Right lobe of liver (tissue), 6 donors: ENCODE measurements around the gene CEP85. TPM values are rescaled to one million over a fixed set of nuclear protein-coding genes. Genes with fewer than 3 reads are reported as not detected.

Source experiments
- ATAC-seq, 4 donors: fragments of 200-7000 bp; cut with Tn5 transposase; one replicate each; pipeline ENCODE4 v1.9.1; 2020; ENCODE audit warnings: mild to moderate bottlenecking in 4 of 4, moderate library complexity in 4 of 4
- DNase-seq, 3 donors: peaks; one replicate each; pipeline ENCODE4 v3.0.0-alpha.2; 2020
- H3K27ac ChIP-seq, 3 donors: fragments of 200-600 bp; one replicate each; pipeline ENCODE4 v1.8.0; 2022
- H3K27me3 ChIP-seq, 2 donors: fragments of 200-600 bp; one replicate each; pipeline ENCODE4 v1.8.0; 2022
- H3K36me3 ChIP-seq, 4 donors: fragments of 200-600 bp; sonication (generic) in 1 of 4; one replicate each; pipeline versions ENCODE4 v1.5.1 to v1.8.0; 2017 to 2022; ENCODE audit warnings: control low read depth in 1 of 4
- H3K4me1 ChIP-seq, 4 donors: fragments of 200-600 bp; sonication (generic) in 1 of 4; one replicate each; pipeline versions ENCODE4 v1.5.1 to v1.8.0; 2017 to 2022; ENCODE audit warnings: control low read depth in 1 of 4
- H3K4me3 ChIP-seq, 3 donors: fragments of 200-600 bp; one replicate each; pipeline ENCODE4 v1.8.0; 2022
- H3K9me3 ChIP-seq, 4 donors: fragments of 200-600 bp; sonication (generic) in 1 of 4; one replicate each; pipeline versions ENCODE4 v1.5.1 to v1.8.0; 2017 to 2022; ENCODE audit warnings: control low read depth in 1 of 4
- POLR2A ChIP-seq: fragments of 450-650 bp; IDR thresholded peaks from one replicate; pipeline ENCODE4 v1.6.1; 2017; ENCODE audit warnings: antibody characterized with exemption, mild to moderate bottlenecking
- WGBS: methylation state at CpG from one replicate; pipeline ENCODE4 v1.1.6; 2018; ENCODE audit warnings: low coverage, low lambda C conversion rate; ENCODE audit not compliant: insufficient coverage; ENCODE audit errors: missing lambda C conversion rate; 5-methylcytosine and 5-hydroxymethylcytosine counted together
- intact Hi-C, 2 donors: fragments of 100-400 bp; cut with DNase I; formaldehyde crosslinking; loops; one replicate each; pipeline versions ENCODE4 v1.11.2 to v1.14.1; 2022
- total RNA-seq, 6 experiments: library from RNA; depleted of rRNA in 2 of 6; stranded (reverse); fragments of >200 nt in 2 of 6; fragmentation: NEBNext Ultra II Directional in 3 of 6; extraction: Animal tissue kit (Norgen Biotek cat#: 25700) in 3 of 6; gene quantifications; one replicate each; pipeline versions ENCODE4 v1.1.0 to v1.2.4, GENCODE V29; 2016 to 2023
- TF ChIP-seq, protein P1 (sequence below), 4 donors: fragments of 200-600 bp in 3 of 4; fragments of 450-650 bp in 1 of 4; IDR thresholded peaks; one replicate each; pipeline versions ENCODE4 v1.5.1 to v1.8.0; 2016 to 2022; ENCODE audit warnings: antibody characterized with exemption in 4 of 4, mild to moderate bottlenecking in 2 of 4
- donor health status: DM: no; HTN: yes; CAD: no.
- donor health status: DM: no; HTN: no; CAD: no.
- donor health status: DM: no; HTN: no; CAD: no.
- donor health status: DM: no; HTN: yes; CAD: no.
- donor health status: DM: no; HTN: yes; CAD: no.

The CEP85 gene
- total RNA-seq, 6 experiments from 2014 or later: 5.2 to 7.8 (median 5.8) TPM

DNA sequence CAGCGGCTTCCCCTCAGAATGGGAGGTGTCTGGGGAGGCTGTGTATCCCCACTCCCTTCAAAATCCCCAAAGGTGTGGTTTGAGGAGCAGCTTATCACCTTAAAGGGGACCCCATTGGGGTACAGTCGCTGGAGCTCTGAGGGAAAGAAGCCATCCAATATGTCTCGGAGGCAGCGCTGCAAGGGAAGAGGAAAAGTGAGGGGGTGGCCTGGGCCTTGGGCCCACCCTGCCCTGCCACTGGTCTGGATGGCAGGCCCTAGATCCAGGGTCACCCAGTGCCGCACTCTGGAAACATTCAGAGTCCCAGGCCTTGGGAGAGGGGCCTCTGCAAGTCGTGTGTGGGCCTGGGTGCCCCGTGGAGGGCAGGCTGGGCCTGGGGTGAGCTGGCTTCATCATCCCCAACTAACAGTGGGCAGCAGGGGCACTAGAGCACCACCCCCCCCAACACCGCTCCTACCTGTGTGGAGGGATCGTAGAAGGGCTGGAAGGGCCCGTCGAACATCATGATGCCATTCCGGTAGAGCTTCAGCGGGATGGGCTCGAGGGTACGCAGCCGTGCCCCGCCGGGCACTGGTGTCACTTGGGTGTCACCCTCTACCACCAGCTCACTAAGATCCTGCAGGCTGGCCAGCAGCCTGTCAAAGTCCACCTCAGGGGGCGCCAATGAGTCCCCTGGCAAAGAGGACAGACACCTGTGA is 51.5 kb downstream of the CEP85 start:
- ATAC-seq (no peak), DNase-seq (peak in 1 of 3 donors; percentile 49)
- Histone ChIP-seq H3K4me1 (peaks cover 0 to 10% (median 0%) of the 10 kb centered on the region in 4 donors), H3K4me3 (no peak overlapping the region), H3K27ac (peak overlapping the region in 1 of 3 donors; percentile 4), H3K27me3 (no peaks in the 10 kb centered on the region), H3K36me3 (no peaks in the 10 kb centered on the region), H3K9me3 (no peaks in the 10 kb centered on the region)
- no peak for TF ChIP-seq POLR2A
- TF ChIP-seq, protein P1, sequence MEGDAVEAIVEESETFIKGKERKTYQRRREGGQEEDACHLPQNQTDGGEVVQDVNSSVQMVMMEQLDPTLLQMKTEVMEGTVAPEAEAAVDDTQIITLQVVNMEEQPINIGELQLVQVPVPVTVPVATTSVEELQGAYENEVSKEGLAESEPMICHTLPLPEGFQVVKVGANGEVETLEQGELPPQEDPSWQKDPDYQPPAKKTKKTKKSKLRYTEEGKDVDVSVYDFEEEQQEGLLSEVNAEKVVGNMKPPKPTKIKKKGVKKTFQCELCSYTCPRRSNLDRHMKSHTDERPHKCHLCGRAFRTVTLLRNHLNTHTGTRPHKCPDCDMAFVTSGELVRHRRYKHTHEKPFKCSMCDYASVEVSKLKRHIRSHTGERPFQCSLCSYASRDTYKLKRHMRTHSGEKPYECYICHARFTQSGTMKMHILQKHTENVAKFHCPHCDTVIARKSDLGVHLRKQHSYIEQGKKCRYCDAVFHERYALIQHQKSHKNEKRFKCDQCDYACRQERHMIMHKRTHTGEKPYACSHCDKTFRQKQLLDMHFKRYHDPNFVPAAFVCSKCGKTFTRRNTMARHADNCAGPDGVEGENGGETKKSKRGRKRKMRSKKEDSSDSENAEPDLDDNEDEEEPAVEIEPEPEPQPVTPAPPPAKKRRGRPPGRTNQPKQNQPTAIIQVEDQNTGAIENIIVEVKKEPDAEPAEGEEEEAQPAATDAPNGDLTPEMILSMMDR (IDR thresholded peaks at IDR 0.05): peak; percentile 15 to 26 (median 20)
- intact Hi-C loops: loop anchor here in 1 of 2 donors (10.0 kb wide), 1 partner anchor 79 kb away; no protein-coding TSS in a partner anchor
- WGBS: 80% methylated on average over 3 of the region's 19 CpGs

DNA sequence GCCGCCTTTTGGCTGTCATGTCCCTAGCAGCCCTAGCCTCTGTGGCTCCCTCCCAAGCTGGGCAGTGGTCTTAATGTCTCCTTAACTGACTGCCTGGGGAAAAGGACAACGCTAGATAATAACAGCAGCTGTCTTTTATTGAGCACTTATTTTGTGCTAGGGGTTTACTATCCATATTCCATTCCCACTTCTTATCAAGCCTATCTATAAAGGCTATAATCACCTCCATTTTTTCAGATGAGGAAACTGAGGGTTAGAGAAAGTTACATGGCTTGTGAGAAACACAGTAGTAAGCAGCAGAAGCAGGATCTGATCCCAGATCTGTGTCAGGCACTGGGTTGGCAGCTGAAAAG is 52.0 kb downstream of the CEP85 start:
- no peaks in the 10 kb centered on the region for H3K36me3 ChIP-seq
- H3K4me1 ChIP-seq: peaks cover 0 to 10% (median 0%) of the 10 kb centered on the region in 4 donors
- ATAC-seq (no peak), DNase-seq (no peak)
- no peaks in the 10 kb centered on the region for H3K27me3 ChIP-seq
- intact Hi-C loops: loop anchor here in 1 of 2 donors (10.0 kb wide), 1 partner anchor 79 kb away; no protein-coding TSS in a partner anchor
- no peak overlapping the region for H3K4me3 ChIP-seq
- H3K9me3 ChIP-seq: no peaks in the 10 kb centered on the region
- WGBS: 100% methylated on average over 1 of the region's 2 CpGs
- TF ChIP-seq, protein P1 (IDR thresholded peaks at IDR 0.05): no peak
- no peak for TF ChIP-seq POLR2A
- H3K27ac ChIP-seq: no peak overlapping the region

DNA sequence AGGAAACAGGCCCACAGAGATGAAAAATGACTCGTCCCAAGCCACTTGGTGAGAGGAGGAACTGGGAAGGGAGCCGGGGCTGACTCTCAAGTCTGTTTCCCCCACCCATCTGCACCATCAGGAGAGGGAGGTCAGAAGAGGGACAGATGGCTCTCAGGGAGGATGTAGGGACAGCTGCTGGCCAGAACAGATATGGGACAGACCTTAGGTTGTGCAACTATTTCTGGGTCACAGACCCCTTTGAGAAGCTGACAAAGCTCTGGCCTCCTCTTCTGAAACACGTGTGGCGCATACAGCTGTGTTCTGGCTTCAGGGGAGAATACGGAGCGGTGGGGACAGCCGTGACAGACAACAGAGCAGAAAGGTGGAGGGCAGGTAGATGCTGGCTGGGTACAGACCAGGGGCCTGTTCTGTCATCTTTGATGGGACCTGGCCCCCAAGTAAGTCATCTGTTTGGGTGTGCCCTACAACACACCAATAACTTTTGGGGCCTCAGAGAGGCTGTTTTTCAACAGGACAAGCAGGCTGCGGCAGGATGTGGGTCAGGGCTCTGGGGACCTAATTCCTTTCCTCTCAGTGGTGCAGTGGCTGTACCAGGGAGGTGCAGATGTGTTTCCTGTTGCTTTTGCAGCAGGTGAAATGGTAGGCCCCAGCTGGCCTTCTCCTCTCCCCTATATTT is 53.2 kb downstream of the CEP85 start:
- Histone ChIP-seq H3K4me3 (no peak overlapping the region), H3K27ac (no peak overlapping the region), H3K36me3 (no peaks in the 10 kb centered on the region), H3K9me3 (no peaks in the 10 kb centered on the region), H3K27me3 (no peaks in the 10 kb centered on the region), H3K4me1 (peaks cover 0 to 10% (median 0%) of the 10 kb centered on the region in 4 donors)
- WGBS: 28% methylated on average over 6 of the region's 8 CpGs
- DNase-seq (no peak), ATAC-seq (peak; percentile 8 to 35 (median 18))
- intact Hi-C loops: loop anchor here in 1 of 2 donors (10.0 kb wide), 1 partner anchor 78 kb away; no protein-coding TSS in a partner anchor
- no peak for TF ChIP-seq POLR2A
- TF ChIP-seq, protein P1 (IDR thresholded peaks at IDR 0.05): no peak

DNA sequence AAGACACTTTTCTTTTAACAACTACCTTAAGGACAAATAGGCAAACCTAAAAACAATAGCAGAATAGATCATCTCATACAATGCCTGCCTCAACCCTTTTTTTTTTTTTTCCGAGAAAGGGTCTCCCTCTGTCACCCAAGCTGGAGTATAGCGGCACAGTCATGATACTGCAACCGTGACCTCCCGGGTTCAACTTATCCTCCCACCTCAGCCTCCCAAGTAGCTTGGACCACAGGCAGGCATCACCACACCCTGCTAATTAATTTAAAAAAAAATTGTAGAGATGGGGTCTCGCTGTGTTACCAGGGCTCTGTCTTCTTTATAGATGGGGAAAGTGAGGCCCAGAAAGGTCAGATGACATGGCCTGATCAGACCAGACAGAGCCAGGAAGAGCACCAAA is 53.8 kb downstream of the CEP85 start:
- no peak overlapping the region for H3K27ac ChIP-seq
- no peaks in the 10 kb centered on the region for H3K36me3 ChIP-seq
- peaks cover 0 to 10% (median 0%) of the 10 kb centered on the region in 4 donors for H3K4me1 ChIP-seq
- DNase-seq (no peak), ATAC-seq (no peak)
- WGBS: 78% methylated on average over 4 of the region's 5 CpGs
- intact Hi-C loops: loop anchor here in 1 of 2 donors (10.0 kb wide), 1 partner anchor 77 kb away; no protein-coding TSS in a partner anchor
- TF ChIP-seq, protein P1 (IDR thresholded peaks at IDR 0.05): no peak
- no peak for TF ChIP-seq POLR2A
- no peak overlapping the region for H3K4me3 ChIP-seq
- H3K27me3 ChIP-seq: no peaks in the 10 kb centered on the region
- H3K9me3 ChIP-seq: no peaks in the 10 kb centered on the region
